CD4-positive, alpha-beta T cell (primary cell): Measurements from ENCODE around the gene STIMATE. TPM values are rescaled to one million over a fixed set of nuclear protein-coding genes. Genes with fewer than 3 reads are reported as not detected.

Source experiments
- ATAC-seq: fragments of 200-7000 bp; cut with Tn5 transposase; one replicate; pipeline ENCODE4 v1.10.0; 2022; ENCODE audit warnings: mild to moderate bottlenecking; ENCODE audit not compliant: poor library complexity
- CTCF ChIA-PET: fragments of 350-600 bp; sonication (Branson Sonifier 250); formaldehyde crosslinking; loops from one replicate; lab custom pipeline; 2021; ENCODE audit warnings: antibody characterized with exemption, inconsistent platforms; lab: Charles Lee
- POLR2A ChIA-PET: fragments of 350-600 bp; sonication (Branson Sonifier 250); formaldehyde crosslinking; loops from one replicate; lab custom pipeline; 2021; ENCODE audit warnings: antibody characterized with exemption, inconsistent platforms; lab: Charles Lee
- DNase-seq, 14 experiments: peaks; one replicate each; pipeline ENCODE4 v3.0.0-alpha.2; 2013 to 2020; ENCODE audit warnings: mixed read lengths in 2 of 14
- H3K27ac ChIP-seq, 2 donors: one replicate each; pipeline versions ENCODE4 v1.5.1 to v1.7.0; 2013; ENCODE audit warnings: low read length in 2 of 2, low read depth in 1 of 2, mild to moderate bottlenecking in 1 of 2
- H3K27me3 ChIP-seq, 2 experiments: 1 replicate in 1 of 2; 2 replicates in 1 of 2; pipeline versions ENCODE4 v1.6.1 to v1.7.0; 2013; ENCODE audit warnings: low read length in 2 of 2, control low read depth in 1 of 2, mild to moderate bottlenecking in 1 of 2, moderate library complexity in 1 of 2; ENCODE audit not compliant: insufficient read depth in 2 of 2, control insufficient read depth in 1 of 2
- H3K36me3 ChIP-seq: one replicate; pipeline ENCODE4 v1.6.1; 2013; ENCODE audit warnings: low read length, control low read depth; ENCODE audit not compliant: insufficient read depth
- H3K4me1 ChIP-seq: one replicate; pipeline ENCODE4 v1.6.1; 2013; ENCODE audit warnings: low read length, control low read depth; ENCODE audit not compliant: insufficient read depth
- H3K4me3 ChIP-seq: one replicate; pipeline ENCODE4 v1.5.1; 2013; ENCODE audit warnings: mild to moderate bottlenecking, low read length, moderate library complexity
- H3K9me3 ChIP-seq, 2 experiments: 1 replicate in 1 of 2; 2 replicates in 1 of 2; pipeline versions ENCODE4 v1.6.1 to v1.7.0; 2013; ENCODE audit warnings: low read length in 2 of 2, mild to moderate bottlenecking in 2 of 2, control low read depth in 1 of 2, moderate library complexity in 1 of 2; ENCODE audit not compliant: control insufficient read depth in 1 of 2, insufficient read depth in 1 of 2
- H3K27ac Mint-ChIP-seq: one replicate; pipeline ENCODE4 v1.8.0; 2020; ENCODE audit warnings: mixed read lengths
- H3K27me3 Mint-ChIP-seq: one replicate; pipeline ENCODE4 v1.8.0; 2021; ENCODE audit warnings: mixed read lengths
- H3K36me3 Mint-ChIP-seq: one replicate; pipeline ENCODE4 v1.8.0; 2021; ENCODE audit warnings: low read depth, mixed read lengths
- H3K4me1 Mint-ChIP-seq: one replicate; pipeline ENCODE4 v1.8.0; 2021; ENCODE audit warnings: low read depth, mixed read lengths
- H3K4me3 Mint-ChIP-seq: one replicate; pipeline ENCODE4 v1.8.0; 2020; ENCODE audit warnings: mild to moderate bottlenecking, mixed read lengths
- H3K9me3 Mint-ChIP-seq: one replicate; pipeline ENCODE4 v1.8.0; 2020; ENCODE audit warnings: mixed read lengths
- intact Hi-C, 2 experiments: fragments of 100-400 bp; cut with DNase I in 1 of 2; cut with micrococcal nuclease in 1 of 2; formaldehyde crosslinking; loops; one replicate each; pipeline versions ENCODE4 v1.15.1 to v1.9.0; 2023 to 2025; cut with DNase I, micrococcal nuclease
- total RNA-seq, 174 experiments: library from RNA in 2 of 174; stranded (reverse) in 2 of 174; gene quantifications; one replicate each; pipeline ENCODE4 v1.2.3 and lab custom pipeline; 2021 to 2026
- TF ChIP-seq, protein P1 (sequence below): fragments of 200-600 bp; IDR thresholded peaks from one replicate; pipeline ENCODE4 v1.8.0; 2022; ENCODE audit warnings: antibody characterized with exemption, mild to moderate bottlenecking

The STIMATE gene
- total RNA-seq, 2 experiments from 2014 or later = 39.8 to 42.6 TPM

DNA sequence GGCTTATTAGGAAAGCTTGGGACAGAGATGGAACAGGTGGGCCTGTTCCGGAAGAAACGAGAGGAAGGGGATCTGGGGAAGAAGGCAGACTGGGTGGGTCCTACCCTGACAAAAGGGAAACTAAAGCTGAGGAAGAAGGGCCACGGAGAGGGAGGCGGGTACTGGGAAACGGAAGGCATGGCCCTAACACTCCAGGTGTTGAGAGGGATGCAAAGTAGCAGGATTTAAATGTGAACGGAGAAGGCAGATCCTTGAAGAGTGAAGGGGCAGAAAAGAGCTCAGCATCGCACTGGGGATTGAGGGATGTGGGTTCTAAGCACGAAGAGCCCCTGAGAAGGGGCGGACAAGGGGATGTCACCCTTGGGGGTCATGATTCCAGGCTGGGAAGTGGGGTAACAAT, 735 bp downstream of the STIMATE start:
- ChIA-PET CTCF (no interaction called here), POLR2A (interaction anchor here (0.8 to 2.1 kb wide), 5 partner anchors 8 to 149 kb away, joined by 3 to 11 read pairs (median 4); partner anchors contain the start of gene SFMBT1)
- H3K9me3 ChIP-seq = no peaks in the 10 kb centered on the region
- Mint-ChIP-seq H3K27ac (peak overlapping the region; percentile 82), H3K4me3 (peak overlapping the region; percentile 98), H3K36me3 (peaks cover 5% of the 10 kb centered on the region), H3K9me3 (no peaks in the 10 kb centered on the region), H3K4me1 (peaks cover 60% of the 10 kb centered on the region), H3K27me3 (no peaks in the 10 kb centered on the region)
- ATAC-seq (no peak), DNase-seq (no peak)
- peaks cover 57% of the 10 kb centered on the region for H3K4me1 ChIP-seq
- TF ChIP-seq, protein P1, sequence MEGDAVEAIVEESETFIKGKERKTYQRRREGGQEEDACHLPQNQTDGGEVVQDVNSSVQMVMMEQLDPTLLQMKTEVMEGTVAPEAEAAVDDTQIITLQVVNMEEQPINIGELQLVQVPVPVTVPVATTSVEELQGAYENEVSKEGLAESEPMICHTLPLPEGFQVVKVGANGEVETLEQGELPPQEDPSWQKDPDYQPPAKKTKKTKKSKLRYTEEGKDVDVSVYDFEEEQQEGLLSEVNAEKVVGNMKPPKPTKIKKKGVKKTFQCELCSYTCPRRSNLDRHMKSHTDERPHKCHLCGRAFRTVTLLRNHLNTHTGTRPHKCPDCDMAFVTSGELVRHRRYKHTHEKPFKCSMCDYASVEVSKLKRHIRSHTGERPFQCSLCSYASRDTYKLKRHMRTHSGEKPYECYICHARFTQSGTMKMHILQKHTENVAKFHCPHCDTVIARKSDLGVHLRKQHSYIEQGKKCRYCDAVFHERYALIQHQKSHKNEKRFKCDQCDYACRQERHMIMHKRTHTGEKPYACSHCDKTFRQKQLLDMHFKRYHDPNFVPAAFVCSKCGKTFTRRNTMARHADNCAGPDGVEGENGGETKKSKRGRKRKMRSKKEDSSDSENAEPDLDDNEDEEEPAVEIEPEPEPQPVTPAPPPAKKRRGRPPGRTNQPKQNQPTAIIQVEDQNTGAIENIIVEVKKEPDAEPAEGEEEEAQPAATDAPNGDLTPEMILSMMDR = no peak
- H3K27ac ChIP-seq = peak overlapping the region; percentile 33 to 45
- peak overlapping the region; percentile 69 for H3K4me3 ChIP-seq
- H3K36me3 ChIP-seq = no peaks in the 10 kb centered on the region
- no peaks in the 10 kb centered on the region for H3K27me3 ChIP-seq
- intact Hi-C loops = loop anchor here in 1 of 2 experiments (5.0 to 10.0 kb wide), 3 partner anchors 146 to 362 kb away; partner anchors contain the start of genes NT5DC2, TKT and UQCC5

DNA sequence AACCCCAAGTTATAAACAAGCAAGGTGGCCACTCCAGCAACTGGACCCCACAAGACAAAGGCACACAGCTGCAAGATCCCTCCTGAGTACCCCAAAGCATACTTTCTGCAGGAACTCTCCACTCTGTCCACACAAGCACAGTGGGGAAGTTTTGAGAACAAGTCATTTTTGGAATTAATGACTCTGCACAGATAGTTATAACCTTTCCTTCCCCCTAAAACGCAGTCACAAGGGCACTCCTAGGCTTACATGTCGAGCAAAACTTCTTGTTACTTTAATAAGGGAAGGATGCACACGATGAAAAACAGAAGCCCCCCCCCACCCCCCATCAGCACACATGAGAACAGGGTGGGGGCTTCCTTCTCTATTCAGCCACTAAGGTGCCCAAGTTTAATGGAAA, 1.2 kb downstream of the STIMATE start:
- H3K4me3 Mint-ChIP-seq = peak overlapping the region; percentile 98
- Histone ChIP-seq H3K27ac (peak overlapping the region in 1 of 2 donors; percentile 33), H3K9me3 (no peaks in the 10 kb centered on the region), H3K27me3 (no peaks in the 10 kb centered on the region), H3K4me1 (peaks cover 62% of the 10 kb centered on the region), H3K36me3 (peaks cover 3% of the 10 kb centered on the region), H3K4me3 (peak overlapping the region; percentile 69)
- intact Hi-C loops = loop anchor here in 1 of 2 experiments (5.0 to 10.0 kb wide), 3 partner anchors 146 to 361 kb away; partner anchors contain the start of genes NT5DC2, TKT and UQCC5
- DNase-seq (no peak), ATAC-seq (no peak)
- peaks cover 5% of the 10 kb centered on the region for H3K36me3 Mint-ChIP-seq
- H3K27me3 Mint-ChIP-seq = no peaks in the 10 kb centered on the region
- H3K4me1 Mint-ChIP-seq = peaks cover 65% of the 10 kb centered on the region
- no peaks in the 10 kb centered on the region for H3K9me3 Mint-ChIP-seq
- ChIA-PET POLR2A (interaction anchor here (0.8 to 2.1 kb wide), 3 partner anchors 9 to 150 kb away, joined by 3 to 11 read pairs (median 4); partner anchors contain the start of gene SFMBT1), CTCF (no interaction called here)
- TF ChIP-seq, protein P1 = no peak
- peak overlapping the region; percentile 82 for H3K27ac Mint-ChIP-seq

DNA sequence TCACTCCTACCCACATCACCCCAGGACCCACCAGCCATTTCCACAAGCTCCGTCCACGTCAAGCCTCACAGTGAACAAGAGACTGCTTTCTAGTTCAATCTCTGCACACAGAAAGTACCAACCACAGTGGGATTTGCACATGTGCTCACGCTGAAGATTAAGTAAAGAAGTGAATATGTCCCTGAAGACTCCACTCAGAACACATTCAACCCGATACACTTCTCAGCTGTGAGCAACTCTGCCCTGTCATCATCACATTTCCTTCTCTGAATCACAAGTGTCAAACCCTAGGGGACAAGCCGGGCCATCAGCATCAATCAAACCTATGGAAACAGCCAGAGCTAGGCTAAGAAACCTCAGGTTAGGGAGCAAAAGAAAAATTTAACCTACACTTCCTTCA, 1.9 kb downstream of the STIMATE start:
- TF ChIP-seq, protein P1 = no peak
- no peaks in the 10 kb centered on the region for H3K27me3 ChIP-seq
- Mint-ChIP-seq H3K4me3 (peak overlapping the region; percentile 98), H3K9me3 (no peaks in the 10 kb centered on the region), H3K36me3 (peaks cover 5% of the 10 kb centered on the region), H3K4me1 (peaks cover 70% of the 10 kb centered on the region), H3K27me3 (no peaks in the 10 kb centered on the region), H3K27ac (peak overlapping the region; percentile 82)
- H3K4me3 ChIP-seq = no peak overlapping the region
- H3K4me1 ChIP-seq = peaks cover 69% of the 10 kb centered on the region
- ATAC-seq (no peak), DNase-seq (peak in 3 of 14 experiments; percentile 15 to 43 (median 19))
- intact Hi-C loops = loop anchor here in 1 of 2 experiments (5.0 to 10.0 kb wide), 3 partner anchors 147 to 361 kb away; partner anchors contain the start of genes NT5DC2, TKT and UQCC5
- H3K27ac ChIP-seq = peak overlapping the region in 1 of 2 donors; percentile 31
- CTCF ChIA-PET = no interaction called here
- POLR2A ChIA-PET = no interaction called here
- peaks cover 5% of the 10 kb centered on the region for H3K36me3 ChIP-seq
- H3K9me3 ChIP-seq = no peaks in the 10 kb centered on the region
